ENCODE results near the gene DYNLL1. TPM values are rescaled to one million over a fixed set of nuclear protein-coding genes. Genes with fewer than 3 reads are reported as not detected.
"Not testable (repeated sequence)": the region's sequence is repeated elsewhere in the genome, so short reads cannot be mapped to it uniquely, and the experiment has no call there.

Gene DYNLL1
- 249 to 260 TPM (median 258 TPM) in 3 replicates for total RNA-seq

DNA sequence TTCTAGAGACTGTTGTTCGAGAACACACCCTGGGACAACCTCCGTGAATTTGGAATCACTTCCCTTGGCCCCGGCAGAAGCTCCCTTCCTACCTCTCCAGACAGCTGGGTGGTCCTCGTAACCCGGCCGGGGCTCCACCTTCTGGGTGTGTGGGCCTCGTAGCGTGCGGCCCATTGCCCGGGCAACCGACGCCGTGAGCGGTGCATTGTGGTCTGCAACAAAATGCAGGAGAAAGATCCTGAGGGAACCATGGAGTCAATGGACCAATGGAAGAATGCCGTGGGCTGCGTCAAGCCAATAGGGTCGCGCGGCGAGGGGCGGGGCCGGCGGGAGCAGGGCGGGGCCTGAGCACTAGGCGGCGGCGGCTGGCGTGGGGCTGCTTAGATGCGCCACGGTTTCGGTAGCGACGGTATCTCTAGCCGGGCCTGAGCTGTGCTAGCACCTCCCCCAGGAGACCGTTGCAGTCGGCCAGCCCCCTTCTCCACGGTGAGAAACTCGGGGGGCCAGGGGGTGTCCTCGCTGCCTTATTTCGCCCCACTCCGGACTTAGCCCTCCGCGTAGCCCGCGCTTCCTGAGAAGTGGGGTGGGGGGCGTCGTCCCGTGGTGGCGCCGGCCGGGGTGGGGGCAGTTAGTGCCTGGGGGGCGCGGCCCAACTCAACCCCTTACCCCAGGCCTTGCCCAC is at the start of gene DYNLL1:
Gene DYNLL1 (plus strand): TSS at position 383 of the 682 bp plus-strand sequence. CDS start 309 bp downstream, outside the sequence.
- Mint-ChIP-seq H3K27ac (peak within 1 kb of the TSS; percentile 96), H3K4me3 (peak within 1 kb of the TSS; percentile 89), H3K27me3 (ENCODE audit: low read depth) (no peaks in the 10 kb centered on the region), H3K9me3 (no peaks in the 10 kb centered on the region), H3K36me3 (peaks cover 14% of the 10 kb centered on the region), H3K4me1 (peaks cover 29% of the 10 kb centered on the region)
- TF ChIP-seq, protein P1, sequence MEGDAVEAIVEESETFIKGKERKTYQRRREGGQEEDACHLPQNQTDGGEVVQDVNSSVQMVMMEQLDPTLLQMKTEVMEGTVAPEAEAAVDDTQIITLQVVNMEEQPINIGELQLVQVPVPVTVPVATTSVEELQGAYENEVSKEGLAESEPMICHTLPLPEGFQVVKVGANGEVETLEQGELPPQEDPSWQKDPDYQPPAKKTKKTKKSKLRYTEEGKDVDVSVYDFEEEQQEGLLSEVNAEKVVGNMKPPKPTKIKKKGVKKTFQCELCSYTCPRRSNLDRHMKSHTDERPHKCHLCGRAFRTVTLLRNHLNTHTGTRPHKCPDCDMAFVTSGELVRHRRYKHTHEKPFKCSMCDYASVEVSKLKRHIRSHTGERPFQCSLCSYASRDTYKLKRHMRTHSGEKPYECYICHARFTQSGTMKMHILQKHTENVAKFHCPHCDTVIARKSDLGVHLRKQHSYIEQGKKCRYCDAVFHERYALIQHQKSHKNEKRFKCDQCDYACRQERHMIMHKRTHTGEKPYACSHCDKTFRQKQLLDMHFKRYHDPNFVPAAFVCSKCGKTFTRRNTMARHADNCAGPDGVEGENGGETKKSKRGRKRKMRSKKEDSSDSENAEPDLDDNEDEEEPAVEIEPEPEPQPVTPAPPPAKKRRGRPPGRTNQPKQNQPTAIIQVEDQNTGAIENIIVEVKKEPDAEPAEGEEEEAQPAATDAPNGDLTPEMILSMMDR (IDR thresholded peaks at IDR 0.05; ENCODE audit: unreplicated experiment), result no peak
- DNase-seq (ENCODE audit: low spot score in 2 of 2, unreplicated experiment in 2 of 2), result peak; percentile 92 to 99

DNA sequence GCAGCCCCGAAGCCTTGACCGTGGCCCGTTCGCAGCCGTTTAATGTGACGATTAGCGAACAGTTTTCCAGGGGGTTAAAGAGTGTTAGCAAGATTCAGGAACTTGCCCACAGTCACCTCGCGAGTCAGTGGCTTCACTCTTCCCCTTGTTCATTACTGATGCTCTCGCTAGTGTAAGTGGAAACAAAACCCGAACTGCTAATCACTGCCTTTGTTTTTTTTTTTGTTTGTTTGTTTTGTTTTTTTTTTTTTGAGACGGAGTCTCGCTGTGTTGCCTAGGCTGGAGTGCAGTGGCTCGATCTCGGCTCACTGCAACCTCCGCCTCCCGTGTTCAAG is 49.1 kb upstream of the DYNLL1 start:
- not testable (repeated sequence) for H3K36me3 Mint-ChIP-seq; DNase-seq (ENCODE audit: low spot score in 2 of 2, unreplicated experiment in 2 of 2); H3K9me3 Mint-ChIP-seq; H3K27me3 Mint-ChIP-seq (ENCODE audit: low read depth)
- Mint-ChIP-seq H3K4me1 (peaks cover 22% of the 10 kb centered on the region), H3K27ac (peak overlapping the region; percentile 98), H3K4me3 (peak overlapping the region; percentile 95)

DNA sequence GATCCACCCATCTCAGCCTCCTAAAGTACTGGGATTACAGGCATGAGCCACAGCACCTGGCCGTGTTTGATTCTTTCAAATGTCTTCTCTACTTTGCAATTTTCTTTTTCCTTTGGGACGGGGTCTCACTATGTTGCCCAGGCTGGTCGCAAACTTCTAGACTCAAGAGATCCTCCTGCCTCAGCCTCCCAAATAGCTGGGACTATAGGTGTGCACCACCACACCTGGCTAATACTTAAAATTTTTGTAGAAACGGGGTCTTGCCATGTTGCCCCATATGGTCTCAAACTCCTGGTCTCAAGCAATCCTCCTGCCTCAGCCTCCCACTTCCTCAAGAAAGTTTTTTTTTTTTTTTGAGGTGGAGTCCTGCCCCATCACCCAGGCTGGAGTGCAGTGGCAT is 47.9 kb upstream of the DYNLL1 start:
- Mint-ChIP-seq H3K36me3 (peaks cover 2% of the 10 kb centered on the region), H3K4me3 (peak overlapping the region; percentile 95), H3K9me3 (no peaks in the 10 kb centered on the region), H3K4me1 (peaks cover 22% of the 10 kb centered on the region), H3K27me3 (ENCODE audit: low read depth) (no peaks in the 10 kb centered on the region), H3K27ac (no peak overlapping the region)
- no peak for DNase-seq (ENCODE audit: low spot score in 2 of 2, unreplicated experiment in 2 of 2)
- TF ChIP-seq, protein P1 (IDR thresholded peaks at IDR 0.05; ENCODE audit: unreplicated experiment), result no peak

DNA sequence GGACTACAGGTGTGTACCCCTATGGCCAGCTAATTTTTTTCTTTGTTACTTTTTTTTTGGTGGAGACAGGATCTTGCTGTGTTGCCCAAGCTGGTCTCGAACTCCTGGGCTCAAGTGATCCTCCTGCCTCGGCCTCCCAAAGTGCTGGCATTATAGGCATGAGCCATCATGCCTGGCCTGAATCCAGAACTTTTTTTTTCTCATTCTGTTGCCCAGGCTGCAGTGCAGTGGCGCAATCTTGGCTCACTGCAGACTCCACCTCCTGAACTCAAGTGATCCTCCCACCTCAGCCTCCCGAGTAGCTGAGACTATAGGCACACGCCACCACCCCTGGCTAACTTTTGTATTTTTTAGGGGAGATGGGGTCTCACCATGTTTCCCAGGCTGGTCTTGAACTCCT is 43.4 kb upstream of the DYNLL1 start:
- H3K27ac Mint-ChIP-seq; H3K4me1 Mint-ChIP-seq; H3K27me3 Mint-ChIP-seq (ENCODE audit: low read depth); DNase-seq (ENCODE audit: low spot score in 2 of 2, unreplicated experiment in 2 of 2); H3K4me3 Mint-ChIP-seq; H3K9me3 Mint-ChIP-seq: not testable (repeated sequence)
- H3K36me3 Mint-ChIP-seq, result peaks cover 13% of the 10 kb centered on the region

DNA sequence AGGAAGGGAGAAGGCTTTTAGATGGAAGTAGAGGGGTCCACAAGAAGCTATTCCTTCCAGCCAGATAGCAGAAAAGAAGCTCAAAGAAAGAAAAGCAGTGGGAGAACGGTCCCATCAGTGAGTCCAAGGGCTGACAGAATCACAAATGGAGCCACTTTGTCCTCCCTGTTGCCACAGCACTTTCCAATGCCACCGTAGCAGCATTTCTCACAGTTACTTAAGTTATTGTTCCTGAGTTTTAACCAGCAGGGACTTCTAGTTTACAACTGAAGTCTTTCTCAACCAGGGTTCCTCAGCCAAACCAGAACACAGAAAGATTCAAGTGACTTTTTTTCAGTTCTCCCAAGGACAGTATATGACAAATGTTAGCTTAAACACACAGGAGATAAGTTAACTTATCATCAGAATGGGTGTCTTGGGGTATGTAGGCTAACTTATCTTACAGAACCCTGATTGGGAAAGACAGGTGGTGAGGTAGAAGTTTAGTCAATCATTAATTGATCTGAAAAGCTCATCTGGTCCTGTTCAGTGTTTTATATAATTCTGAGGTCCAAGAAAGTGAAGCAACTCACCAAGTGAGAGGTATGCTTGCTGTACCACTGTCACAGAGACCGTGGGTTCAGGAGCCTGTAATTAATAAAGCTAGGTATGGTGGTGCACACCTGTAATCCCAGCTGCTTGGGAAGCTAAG is 42.7 kb upstream of the DYNLL1 start:
- TF ChIP-seq, protein P1 (IDR thresholded peaks at IDR 0.05; ENCODE audit: unreplicated experiment), result no peak
- Mint-ChIP-seq H3K27me3 (ENCODE audit: low read depth) (no peaks in the 10 kb centered on the region), H3K27ac (no peak overlapping the region), H3K9me3 (no peaks in the 10 kb centered on the region), H3K4me3 (no peak overlapping the region), H3K4me1 (no peaks in the 10 kb centered on the region), H3K36me3 (peaks cover 13% of the 10 kb centered on the region)
- no peak for DNase-seq (ENCODE audit: low spot score in 2 of 2, unreplicated experiment in 2 of 2)

DNA sequence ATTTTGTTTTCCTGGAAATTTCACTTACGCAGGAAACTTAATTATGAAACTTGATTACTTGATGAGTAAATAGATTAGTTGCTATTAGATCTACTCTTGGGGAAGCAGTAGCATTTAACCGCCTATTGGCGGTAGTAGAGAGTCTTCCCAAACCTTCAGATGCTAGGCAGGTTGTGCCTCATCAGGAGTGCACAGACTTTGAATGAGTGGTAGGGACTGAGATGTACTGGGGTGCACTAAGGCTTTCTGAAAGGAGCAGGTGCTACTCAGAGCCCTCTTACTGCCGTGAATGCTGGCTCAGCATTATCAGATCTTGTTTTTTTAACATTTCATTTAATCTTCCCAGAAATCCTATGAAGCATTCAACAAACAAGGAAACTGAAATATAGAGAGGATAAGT is 41.9 kb upstream of the DYNLL1 start:
- peaks cover 16% of the 10 kb centered on the region for H3K36me3 Mint-ChIP-seq
- no peak overlapping the region for H3K27ac Mint-ChIP-seq
- TF ChIP-seq, protein P1 (IDR thresholded peaks at IDR 0.05; ENCODE audit: unreplicated experiment), result no peak
- no peaks in the 10 kb centered on the region for H3K4me1 Mint-ChIP-seq
- no peak overlapping the region for H3K4me3 Mint-ChIP-seq
- no peaks in the 10 kb centered on the region for H3K27me3 Mint-ChIP-seq (ENCODE audit: low read depth)
- no peak for DNase-seq (ENCODE audit: low spot score in 2 of 2, unreplicated experiment in 2 of 2)
- H3K9me3 Mint-ChIP-seq, result no peaks in the 10 kb centered on the region
